ENCODE measurements around the gene GGACT.
"Not testable (repeated sequence)": the region's sequence is repeated elsewhere in the genome, so short reads cannot be mapped to it uniquely, and the experiment has no call there.

The GGACT gene

DNA sequence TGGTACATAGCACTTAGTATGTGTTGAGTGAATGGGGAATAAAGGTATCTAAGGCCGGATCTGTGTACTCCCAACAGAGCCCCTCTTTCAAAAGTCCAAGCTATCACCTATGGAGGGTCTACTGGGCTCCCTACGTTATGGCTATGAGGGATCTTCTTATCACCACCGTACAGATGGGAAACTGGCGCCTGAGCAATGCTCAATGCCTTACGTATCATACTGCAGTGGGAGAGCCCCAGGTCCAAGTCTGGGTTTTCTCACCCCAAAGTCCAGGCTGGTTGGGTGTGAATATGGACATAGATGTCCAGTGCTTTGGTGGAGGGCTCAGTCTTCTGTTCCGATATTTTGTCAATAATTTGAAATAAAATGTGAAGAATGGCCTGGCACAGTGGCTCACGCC, 13.1 kb upstream of the GGACT start:
- H3K4me3 ChIP-seq (ENCODE audit: low read depth, low read length) = no peak overlapping the region

- no peak overlapping the region for H3K4me3 ChIP-seq (ENCODE audit: low read depth, low read length)
Observed at GRCh38 chr13:100600915-100601314, 12.3 kb upstream of the GGACT start.

DNA sequence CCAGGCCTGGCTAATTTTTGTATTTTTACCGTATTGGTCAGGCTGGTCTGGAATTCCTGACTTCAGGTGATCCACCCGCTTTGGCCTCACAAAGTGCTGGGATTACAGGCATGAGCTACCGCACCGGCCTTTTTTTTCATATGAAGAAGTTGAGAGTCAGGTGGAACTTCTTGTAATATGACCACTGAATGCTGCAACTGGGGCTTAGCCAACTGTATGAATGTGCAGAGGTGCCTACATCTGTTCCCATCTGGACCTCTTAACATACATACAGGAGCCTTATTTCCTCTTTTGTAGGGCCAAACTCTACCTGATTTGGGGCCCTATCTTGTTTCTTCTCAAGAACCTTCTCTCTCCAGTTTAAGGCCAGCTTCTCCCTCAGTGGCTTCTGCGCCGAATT, 11.9 kb upstream of the GGACT start:
- no peak overlapping the region for H3K4me3 ChIP-seq (ENCODE audit: low read depth, low read length)

DNA sequence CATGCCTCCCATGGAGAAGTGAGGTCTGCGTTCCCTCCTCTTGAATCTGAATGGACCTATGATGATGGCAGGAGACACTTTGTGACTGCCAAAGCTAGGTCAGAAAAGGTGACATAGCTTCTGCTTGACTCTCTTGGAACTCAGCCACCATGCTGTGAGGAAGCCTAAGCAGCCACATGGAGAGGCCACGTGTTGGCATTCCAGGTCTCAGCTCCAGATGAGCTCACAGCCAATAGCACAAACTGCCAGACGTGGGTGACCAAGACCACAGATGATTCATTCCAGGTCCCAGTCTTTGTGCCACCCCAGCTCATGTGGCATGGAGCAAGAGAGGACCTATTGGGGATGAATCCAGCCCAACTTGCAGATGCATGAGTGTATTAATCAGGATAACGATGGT, 8.7 kb upstream of the GGACT start:
- no peak overlapping the region for H3K4me3 ChIP-seq (ENCODE audit: low read depth, low read length)

DNA sequence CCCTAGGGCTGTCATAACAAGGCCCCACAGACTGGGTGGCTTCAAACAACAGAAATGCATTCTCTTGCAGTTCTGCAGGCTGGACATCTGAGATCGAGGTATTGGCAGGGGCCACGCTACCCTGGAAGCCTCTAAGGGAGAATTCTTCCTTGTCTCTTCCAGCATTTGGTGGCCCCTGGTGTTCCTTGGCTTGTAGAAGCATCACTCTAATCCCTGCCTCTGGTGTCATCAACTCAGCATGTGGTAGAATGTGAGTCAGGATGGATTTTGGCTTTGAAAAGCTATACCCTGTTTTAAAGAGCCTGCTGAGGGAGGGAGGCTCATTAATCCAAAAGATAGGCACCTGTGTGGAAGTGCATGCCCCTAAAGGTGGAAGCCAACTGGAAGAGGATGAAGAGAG, 7.9 kb upstream of the GGACT start:
- H3K4me3 ChIP-seq (ENCODE audit: low read depth, low read length) = no peak overlapping the region

GRCh38 chr13:100594731-100595130, 6.1 kb upstream of the GGACT start:
- no peak overlapping the region for H3K4me3 ChIP-seq (ENCODE audit: low read depth, low read length)

- H3K4me3 ChIP-seq (ENCODE audit: low read depth, low read length) = no peak overlapping the region
Observed at GRCh38 chr13:100594255-100594654, 5.7 kb upstream of the GGACT start.

DNA sequence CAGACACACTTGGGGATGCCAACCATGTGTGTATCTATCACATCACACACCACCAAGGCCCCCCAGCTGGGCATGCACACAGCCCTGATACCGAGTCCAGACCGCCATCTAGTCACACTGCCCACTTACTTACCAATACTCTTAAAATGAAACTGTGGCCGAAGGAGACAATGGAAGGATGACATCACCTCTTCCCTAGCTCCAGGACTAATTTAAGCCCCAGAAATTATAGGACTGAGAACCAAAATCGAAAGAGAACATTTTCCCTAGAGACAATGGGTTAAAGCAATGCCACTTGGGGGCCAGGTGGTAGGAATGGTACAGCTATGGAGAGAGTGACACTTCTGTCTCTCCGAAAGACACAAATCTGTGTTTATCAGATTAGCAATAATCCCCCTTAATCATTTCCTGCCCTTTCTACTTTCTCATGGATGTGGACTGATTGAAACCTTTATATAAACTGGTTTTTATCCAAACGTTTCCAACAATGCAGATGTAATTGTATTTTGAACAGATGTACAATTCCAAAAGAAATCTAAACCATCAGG, 663 bp upstream of the GGACT start:
- H3K4me3 ChIP-seq (ENCODE audit: low read depth, low read length) = no peak overlapping the region

GRCh38 chr13:100584896-100585295, 3.7 kb downstream of the GGACT start:
- no peak overlapping the region for H3K4me3 ChIP-seq (ENCODE audit: low read depth, low read length)

DNA sequence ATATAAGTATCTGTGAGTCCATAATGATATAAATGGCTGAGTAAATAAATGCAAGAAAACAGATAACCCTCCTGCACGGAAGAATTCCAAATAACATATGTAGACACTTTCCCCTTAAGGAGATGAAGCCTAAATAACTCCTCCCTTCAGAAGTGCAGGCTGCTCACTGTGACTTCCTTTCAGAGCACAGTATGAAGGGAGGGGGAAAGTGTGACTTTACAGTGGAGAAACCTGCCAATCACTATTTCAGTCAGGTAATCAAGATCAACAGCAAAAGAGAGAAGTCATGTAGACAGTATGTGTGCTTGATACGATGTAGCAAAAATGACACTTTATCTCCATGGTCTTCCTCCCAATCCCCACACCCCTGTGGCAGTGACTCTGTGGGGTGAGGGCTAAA, 7.1 kb downstream of the GGACT start:
- no peak overlapping the region for H3K4me3 ChIP-seq (ENCODE audit: low read depth, low read length)

- H3K4me3 ChIP-seq (ENCODE audit: low read depth, low read length) = no peak overlapping the region
Observed at GRCh38 chr13:100581030-100581429, 7.6 kb downstream of the GGACT start.

DNA sequence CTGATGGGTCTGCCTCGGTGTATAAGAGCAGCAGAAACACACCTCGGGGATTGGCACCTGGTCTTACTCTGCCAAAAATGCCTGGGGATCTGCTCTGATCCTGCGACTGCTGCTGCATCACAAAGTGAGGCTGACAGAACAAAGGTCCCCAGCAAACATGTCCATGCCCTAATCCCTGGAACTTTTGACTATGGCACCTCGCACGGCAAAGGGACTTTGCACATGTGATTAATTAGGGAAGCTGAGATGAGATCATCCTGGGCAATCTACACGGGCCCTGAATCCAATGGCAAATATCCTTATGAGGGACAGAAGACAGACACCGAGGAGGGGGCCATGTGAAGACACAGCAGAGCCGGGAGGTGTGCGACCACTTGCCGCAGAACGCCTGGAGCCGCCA, 8.5 kb downstream of the GGACT start:
- H3K4me3 ChIP-seq (ENCODE audit: low read depth, low read length) = no peak overlapping the region

GRCh38 chr13:100577239-100577638, 11.3 kb downstream of the GGACT start:
- not testable (repeated sequence) for H3K4me3 ChIP-seq (ENCODE audit: low read depth, low read length)

DNA sequence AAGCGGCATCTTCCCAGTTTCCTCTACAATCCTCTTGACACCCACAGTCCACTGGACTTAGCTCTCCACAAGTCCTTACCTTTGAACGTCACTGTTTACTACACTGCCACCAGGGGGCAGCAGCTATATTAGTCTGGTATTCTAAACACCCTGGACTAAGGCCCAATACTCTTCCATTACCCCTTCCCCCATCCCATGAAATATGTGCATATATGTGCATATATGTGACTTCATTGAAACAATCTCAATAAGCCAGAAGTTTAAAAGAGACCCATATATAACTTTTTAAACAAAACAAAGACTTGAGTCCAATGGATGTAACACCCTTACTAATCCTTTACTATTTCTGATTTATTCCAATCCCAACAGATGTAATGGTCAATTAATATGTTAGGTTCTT, 15.5 kb downstream of the GGACT start:
- H3K4me3 ChIP-seq (ENCODE audit: low read depth, low read length) = no peak overlapping the region

DNA sequence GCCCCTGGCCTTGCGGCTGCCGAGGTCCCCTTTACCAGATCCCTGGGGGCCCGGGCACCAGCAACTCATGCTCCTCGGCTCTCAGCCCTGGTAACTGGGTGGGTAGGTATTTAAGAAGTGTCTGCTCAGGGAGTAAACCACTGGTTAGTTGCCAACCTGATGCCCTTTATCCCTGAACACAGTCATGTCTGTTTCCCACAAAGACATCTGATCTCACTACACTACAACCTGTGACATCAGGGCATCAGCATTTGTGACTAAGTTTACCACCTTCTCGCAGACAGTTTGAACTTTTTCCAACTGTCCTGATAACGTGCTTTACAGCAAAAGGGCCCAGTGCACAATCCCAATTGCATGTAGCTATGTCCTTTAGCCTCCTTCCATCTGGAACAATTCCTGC, 22.0 kb downstream of the GGACT start:
- no peak overlapping the region for H3K4me3 ChIP-seq (ENCODE audit: low read depth, low read length)

- no peak overlapping the region for H3K4me3 ChIP-seq (ENCODE audit: low read depth, low read length)
Observed at GRCh38 chr13:100565286-100565685, 23.3 kb downstream of the GGACT start.

DNA sequence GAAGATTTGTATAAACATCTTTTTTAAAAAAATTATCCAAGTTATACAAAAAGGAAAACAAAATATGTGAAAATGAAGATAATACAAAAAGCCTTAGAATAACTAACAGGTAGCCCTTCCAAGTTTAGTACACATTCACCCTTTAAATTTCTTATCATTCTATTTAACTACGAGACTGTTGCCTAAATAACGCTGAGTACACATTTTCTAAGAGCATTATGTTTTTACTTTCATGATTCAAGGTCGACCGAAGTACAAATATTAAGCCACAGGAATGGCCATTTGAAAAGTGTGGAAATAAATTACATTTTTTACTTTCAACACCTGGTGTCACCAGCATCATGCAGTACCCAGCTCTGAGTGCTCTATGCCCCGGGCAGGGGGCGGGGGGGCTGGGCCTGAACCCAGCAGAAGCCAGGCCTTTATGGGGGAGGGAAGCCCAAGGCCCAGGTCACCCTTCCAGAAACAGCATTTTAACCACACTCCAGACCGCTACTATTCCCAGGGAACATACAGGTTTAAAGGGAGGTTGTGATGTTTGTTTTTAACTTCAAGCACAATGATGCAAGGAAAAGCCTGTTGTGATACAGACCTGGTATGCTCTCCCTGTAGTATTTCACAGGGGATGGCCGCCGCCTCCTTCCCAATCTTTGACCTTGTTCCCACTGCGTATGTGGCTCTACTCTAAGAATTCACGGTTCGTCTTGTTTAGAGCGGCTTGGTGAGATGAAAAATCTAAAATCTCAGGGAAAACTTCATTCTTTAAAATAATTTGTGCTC, 24.0 kb downstream of the GGACT start:
- no peak overlapping the region for H3K4me3 ChIP-seq (ENCODE audit: low read depth, low read length)

- no peak overlapping the region for H3K4me3 ChIP-seq (ENCODE audit: low read depth, low read length)
Observed at GRCh38 chr13:100563779-100564178, 24.8 kb downstream of the GGACT start.

- no peak overlapping the region for H3K4me3 ChIP-seq (ENCODE audit: low read depth, low read length)
Observed at GRCh38 chr13:100561599-100562204, 26.9 kb downstream of the GGACT start.

DNA sequence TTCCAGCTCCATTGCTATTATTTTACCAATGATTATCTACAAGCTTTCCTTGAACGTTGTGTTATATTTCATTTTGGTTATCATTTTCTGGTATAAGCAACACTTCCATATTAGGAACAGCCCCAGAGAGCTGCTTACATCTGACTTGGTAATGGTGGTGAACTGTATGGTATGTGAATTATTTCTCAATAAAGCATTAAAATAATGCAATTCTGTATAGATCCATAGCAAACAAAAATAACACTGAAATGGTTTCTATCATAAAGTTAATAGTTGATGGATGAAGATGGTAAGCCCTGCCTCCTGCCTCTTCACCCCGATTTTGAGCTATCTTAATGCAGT, 27.5 kb downstream of the GGACT start:
- no peak overlapping the region for H3K4me3 ChIP-seq (ENCODE audit: low read depth, low read length)

GRCh38 chr13:100560498-100561157, 28.0 kb downstream of the GGACT start:
- no peak overlapping the region for H3K4me3 ChIP-seq (ENCODE audit: low read depth, low read length)

- H3K4me3 ChIP-seq (ENCODE audit: low read depth, low read length) = no peak overlapping the region
Observed at GRCh38 chr13:100559886-100560285, 28.7 kb downstream of the GGACT start.

Measured in iPS-11a (cell line).